ENCODE data around the gene HELZ. TPM values are rescaled to one million over a fixed set of nuclear protein-coding genes. Genes with fewer than 3 reads are reported as not detected.

Gene HELZ
- total RNA-seq, 1 experiment from 2014 or later, result 18.4 TPM

DNA sequence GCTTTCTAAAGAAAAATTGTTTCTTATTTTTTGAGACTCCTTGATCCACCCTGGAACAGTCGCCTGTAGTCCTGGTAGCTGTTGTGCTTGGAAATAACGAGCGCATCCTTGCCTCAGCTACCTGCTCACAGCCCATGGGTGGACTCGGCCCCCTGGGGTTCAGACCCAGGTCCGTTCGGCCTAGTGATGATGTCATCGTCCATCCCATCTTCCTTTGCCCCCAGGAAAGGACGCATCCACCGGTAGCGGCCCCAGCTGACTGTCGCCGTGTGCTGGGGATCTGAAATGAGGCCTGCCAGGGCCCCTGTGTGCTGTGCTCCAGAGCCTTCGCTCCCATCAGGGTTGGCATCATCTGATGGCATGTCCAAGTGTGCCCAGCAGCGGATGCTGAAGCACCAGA is 212.6 kb downstream of the HELZ start:
- DNase-seq (ENCODE audit: low read depth), result no peak

DNA sequence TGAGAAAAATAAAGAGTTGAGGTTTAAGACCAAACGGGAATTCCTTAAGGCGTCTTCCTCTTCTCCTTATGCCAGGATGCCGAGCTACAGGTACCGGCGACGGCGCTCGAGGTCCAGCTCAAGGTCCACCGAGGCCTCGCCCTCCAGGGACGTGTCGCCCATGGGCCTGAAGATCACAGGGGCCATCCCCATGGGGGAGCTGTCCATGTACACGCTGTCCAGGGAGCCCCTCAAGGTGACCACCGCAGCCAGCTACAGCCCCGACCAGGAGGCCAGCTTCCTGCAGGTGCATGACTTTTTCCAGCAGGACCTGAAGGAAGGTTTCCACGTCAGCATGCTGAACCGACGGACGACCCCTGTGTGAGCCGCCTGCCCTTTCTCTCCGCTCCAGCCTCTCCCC is 214.4 kb downstream of the HELZ start:
- DNase-seq (ENCODE audit: low read depth), result no peak

DNA sequence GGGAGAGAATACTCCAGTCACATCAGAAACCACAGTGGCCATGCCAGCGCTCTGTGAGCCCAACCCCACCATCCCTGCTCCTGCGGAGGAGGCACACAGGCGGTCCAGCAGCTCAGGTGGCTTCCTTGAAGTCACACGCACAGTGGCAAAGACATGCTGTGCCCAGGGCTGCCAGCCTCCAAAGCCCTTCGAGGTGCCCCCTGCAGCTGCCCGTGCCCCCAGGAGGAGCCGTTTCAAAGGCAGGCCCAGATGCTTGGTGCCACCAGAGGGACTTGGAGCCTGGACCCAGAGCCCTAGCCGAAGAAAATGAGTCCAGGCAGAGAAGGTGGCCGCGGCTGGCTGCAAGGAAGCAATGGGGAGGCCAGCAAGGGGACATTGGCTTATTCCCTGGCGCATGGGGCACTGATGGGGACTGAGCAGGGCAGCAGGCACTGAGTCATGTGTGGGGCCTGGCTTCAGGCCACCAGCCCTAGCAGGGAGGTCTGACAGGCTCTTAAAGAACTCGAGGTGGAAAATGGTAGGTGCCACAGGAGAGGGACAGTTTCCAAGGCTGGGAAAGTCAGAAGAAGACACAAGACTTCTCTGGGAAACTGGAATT is 217.9 kb downstream of the HELZ start:
- DNase-seq (ENCODE audit: low read depth), result no peak

DNA sequence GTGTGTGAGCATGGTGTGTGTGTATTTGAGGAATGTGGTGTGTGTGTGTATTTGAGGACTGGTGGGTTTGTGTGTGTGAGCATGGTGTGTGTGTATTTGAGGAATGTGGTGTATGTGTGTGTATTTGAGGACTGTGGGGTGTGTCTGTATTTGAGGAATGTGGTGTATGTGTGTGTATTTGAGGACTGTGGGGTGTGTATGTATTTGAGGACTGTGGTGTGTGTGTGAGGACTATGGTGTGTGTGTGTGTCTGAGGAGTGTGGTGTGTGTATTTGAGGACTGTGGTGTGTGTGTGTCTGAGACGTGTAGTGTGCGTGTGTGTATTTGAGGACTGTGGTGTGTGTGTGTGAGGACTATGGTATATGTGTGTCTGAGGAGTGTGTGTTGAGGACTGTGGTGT is 218.7 kb downstream of the HELZ start:
- no peak for DNase-seq (ENCODE audit: low read depth)

DNA sequence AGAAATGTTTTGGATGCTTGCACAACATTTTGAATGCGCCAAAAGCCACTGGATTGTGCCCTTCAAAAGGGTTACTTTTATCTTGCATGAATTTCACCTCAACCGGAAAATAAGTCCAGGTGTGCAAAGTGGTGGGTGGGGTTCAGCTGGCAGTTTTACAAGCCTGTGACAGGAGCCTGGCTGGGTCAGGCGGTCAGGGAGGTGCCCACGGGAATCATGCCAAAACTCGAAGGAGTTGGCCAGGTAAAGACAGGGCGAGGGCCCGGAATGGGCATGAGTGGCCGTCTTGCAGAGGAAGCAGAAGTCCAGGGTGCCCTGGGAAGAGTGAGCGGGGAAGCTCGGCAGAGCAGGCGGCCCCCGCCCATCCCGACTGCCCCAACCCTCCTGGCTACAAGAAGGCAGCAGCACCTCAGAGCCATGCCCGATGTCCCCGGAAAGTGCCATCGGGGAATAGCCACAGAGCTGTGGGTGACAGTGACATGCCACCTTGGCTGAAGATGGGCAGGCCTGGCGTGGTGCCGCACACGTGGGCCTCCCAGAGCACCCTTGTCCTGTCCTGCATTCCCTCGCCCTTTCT is 219.7 kb downstream of the HELZ start:
- DNase-seq (ENCODE audit: low read depth), result no peak

DNA sequence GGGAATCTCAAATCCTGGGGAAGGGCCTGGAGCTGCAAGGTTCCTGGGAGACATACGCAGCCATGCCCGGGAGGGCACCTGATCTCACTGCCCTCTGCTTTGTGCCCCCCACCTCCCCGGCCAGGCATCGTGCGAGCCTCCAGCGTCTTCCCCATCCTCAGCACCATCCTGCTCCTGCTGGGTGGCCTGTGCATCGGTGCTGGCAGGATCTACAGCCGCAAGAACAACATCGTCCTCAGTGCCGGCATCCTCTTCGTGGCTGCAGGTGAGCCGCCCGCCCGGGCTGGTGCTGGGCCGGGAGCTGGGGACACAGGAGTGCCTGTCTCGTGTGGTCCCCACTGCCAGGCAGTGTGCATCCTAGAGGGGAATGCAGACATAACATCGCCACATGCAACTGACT is 220.3 kb downstream of the HELZ start:
- DNase-seq (ENCODE audit: low read depth), result no peak

DNA sequence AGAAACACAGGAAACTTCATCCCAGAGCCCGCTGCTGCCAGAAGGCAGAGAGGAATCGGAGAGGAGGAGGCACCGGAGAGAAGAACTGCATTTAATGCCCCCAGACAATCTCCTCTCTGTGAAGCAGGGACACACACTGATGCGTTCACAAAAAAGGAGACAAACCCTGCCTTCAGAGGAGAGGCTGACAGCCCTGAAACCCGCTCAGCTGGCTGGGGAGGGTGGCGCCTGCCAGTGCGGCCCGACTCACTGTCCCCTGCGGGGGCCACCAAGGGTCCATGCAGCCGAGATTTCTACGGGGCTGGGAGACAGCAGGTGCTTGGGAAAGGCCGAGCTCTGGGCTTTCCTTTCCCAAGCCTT is 222.6 kb downstream of the HELZ start:
- no peak for DNase-seq (ENCODE audit: low read depth)

DNA sequence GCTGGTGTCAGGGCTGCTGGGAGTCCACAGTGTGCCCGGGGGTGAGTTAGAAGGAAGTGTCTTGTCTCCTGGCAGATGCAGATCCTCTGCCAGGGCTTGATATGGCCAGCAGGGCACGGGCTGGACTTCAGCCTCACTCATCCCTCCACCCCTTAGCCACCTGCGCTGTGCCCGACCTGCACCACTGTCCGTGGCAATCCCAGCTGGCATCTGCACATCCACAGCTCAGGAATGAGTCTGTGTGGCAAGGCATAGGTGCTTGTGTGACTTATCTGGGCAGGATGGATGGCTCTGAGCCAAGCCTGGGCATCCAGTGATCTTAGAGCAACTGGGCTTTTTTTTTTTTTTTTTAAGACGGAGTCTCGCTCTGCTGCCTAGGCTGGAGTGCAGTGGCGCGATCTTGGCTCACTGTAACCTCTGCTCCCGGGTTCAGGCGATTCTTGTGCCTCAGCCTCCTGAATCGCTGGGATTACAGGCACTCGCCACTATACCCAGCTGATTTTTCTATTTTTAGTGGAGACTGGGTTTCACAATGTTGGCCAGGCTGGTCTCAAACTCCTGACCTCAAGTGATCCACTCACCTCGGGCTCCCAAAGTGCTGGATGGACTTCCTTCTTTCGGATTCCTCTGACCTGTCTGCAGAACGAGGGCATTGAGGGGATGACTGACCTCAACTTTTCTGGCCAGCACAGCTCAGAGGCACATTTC is 223.1 kb downstream of the HELZ start:
- no peak for DNase-seq (ENCODE audit: low read depth)

DNA sequence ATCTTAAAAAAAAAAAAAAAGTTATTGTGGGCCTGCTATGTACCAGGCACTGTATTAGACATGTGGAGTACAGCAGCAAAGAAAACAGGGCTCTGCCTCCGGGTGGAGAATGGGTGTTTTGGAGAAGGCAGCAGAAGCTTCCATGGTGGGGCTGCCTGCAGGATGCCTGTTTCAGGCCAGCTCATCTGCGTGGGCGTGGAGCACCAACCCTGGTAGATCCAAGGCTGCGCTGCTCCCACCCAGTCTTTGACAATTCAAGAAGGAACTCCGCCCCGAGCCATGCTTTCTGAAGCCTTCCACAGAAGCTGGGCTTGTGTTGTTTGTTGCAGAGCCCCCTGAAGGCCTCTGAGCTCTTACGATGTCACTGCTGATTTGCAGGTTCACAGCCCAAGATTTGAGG is 223.8 kb downstream of the HELZ start:
- no peak for DNase-seq (ENCODE audit: low read depth)

Other genes starting within 250 kb of the HELZ start
- 0.57 TPM in 1 of 2 replicates, not detected in the other for gene CACNG1, start 200.6 kb downstream of the HELZ start, total RNA-seq (2014; rRNA removed)
- 34.8 and 49.4 TPM in 2 replicates for gene PSMD12, start 121.4 kb upstream of the HELZ start, total RNA-seq (2014; rRNA removed)
- gene PITPNC1, start 132.1 kb upstream of the HELZ start, total RNA-seq (2014; rRNA removed), result 10.4 and 12.5 TPM in 2 replicates